HCT116 (cell line): ENCODE data around the gene ADGRL3. TPM values are rescaled to one million over a fixed set of nuclear protein-coding genes. Genes with fewer than 3 reads are reported as not detected.

Experiments used
- ATAC-seq: fragments of 200-7000 bp; cut with Tn5 transposase; 2 replicates; pipeline ENCODE4 v1.9.1; 2020; ENCODE audit warnings: mild to moderate bottlenecking, moderate library complexity
- BruUV-seq: library from RNA; stranded (reverse); fragments of 400-500 nt; replicated peaks from 2 replicates; lab custom pipeline; 2021; lab: Mats Ljungman, UMichigan
- CTCF ChIA-PET: fragments of 300-600 bp; sonication (Branson Sonifier 250); formaldehyde crosslinking; loops from one replicate; lab custom pipeline; 2021; ENCODE audit warnings: antibody characterized with exemption; lab: Charles Lee
- POLR2A ChIA-PET: fragments of 300-600, 350-600 bp; sonication (Branson Sonifier 250); formaldehyde crosslinking; loops from one replicate; lab custom pipeline; 2021; ENCODE audit warnings: antibody characterized with exemption; lab: Charles Lee
- RAD21 ChIA-PET, 2 experiments: fragments of 300-600 bp; sonication (Branson Sonifier 250); formaldehyde crosslinking; loops; one replicate each; lab custom pipeline; 2023; ENCODE audit warnings: low total read pairs in 2 of 2; ENCODE audit not compliant: uncharacterized antibody in 2 of 2, unreplicated experiment in 2 of 2, low non-redundant PET in 1 of 2; lab: Charles Lee
- DNase-seq: peaks from one replicate; pipeline ENCODE4 v3.0.0-alpha.2; 2010; ENCODE audit warnings: low read depth, low spot score
- H2AFZ ChIP-seq: fragments of 200-600 bp; shearing (Covaris generic), sonication (generic); 2 replicates; pipeline ENCODE4 v1.6.1; 2017; ENCODE audit warnings: low read depth, mixed run types, mixed read lengths, antibody characterized with exemption, low read length; ENCODE audit not compliant: poor library complexity, severe bottlenecking
- H3K27ac ChIP-seq: 2 replicates; pipeline ENCODE4 v1.5.1; 2012; ENCODE audit warnings: low read depth, low read length
- H3K27me3 ChIP-seq: fragments of 200-600 bp; sonication (generic); 2 replicates; pipeline ENCODE4 v1.6.1; 2016; ENCODE audit warnings: mixed run types, low read length, mixed read lengths; ENCODE audit not compliant: insufficient read depth
- H3K36me3 ChIP-seq, 2 experiments: fragments of 200-500 bp in 1 of 2; fragments of 200-600 bp in 1 of 2; sonication (Bioruptor generic) in 1 of 2; sonication (generic) in 1 of 2; 2 replicates each; pipeline versions ENCODE4 v1.5.1 to v1.6.1; 2014 to 2016; ENCODE audit warnings: low read length in 2 of 2, inconsistent platforms in 1 of 2, mixed read lengths in 1 of 2, mixed run types in 1 of 2; ENCODE audit not compliant: insufficient read depth in 2 of 2, control insufficient read depth in 1 of 2
- H3K4me1 ChIP-seq, 2 experiments: fragments of 200-600 bp in 1 of 2; sonication (generic) in 1 of 2; 2 replicates each; pipeline versions ENCODE4 v1.5.1 to v1.6.1; 2012 to 2017; ENCODE audit warnings: low read length in 2 of 2, inconsistent platforms in 1 of 2, mild to moderate bottlenecking in 1 of 2, mixed read lengths in 1 of 2, mixed run types in 1 of 2, moderate library complexity in 1 of 2; ENCODE audit not compliant: insufficient read depth in 2 of 2, control insufficient read depth in 1 of 2
- H3K4me2 ChIP-seq: fragments of 200-600 bp; sonication (generic); 2 replicates; pipeline ENCODE4 v1.6.1; 2017; ENCODE audit warnings: mixed run types, low read length, mixed read lengths
- H3K4me3 ChIP-seq, 2 experiments: fragments of 200-600 bp in 1 of 2; sonication (generic) in 1 of 2; replicated peaks in 1 of 2; 2 replicates each; pipeline ENCODE4 v1.5.1; 2011 to 2016; ENCODE audit warnings: low read length in 2 of 2, control low read depth in 1 of 2, low read depth in 1 of 2, mild to moderate bottlenecking in 1 of 2, mixed read lengths in 1 of 2, mixed run types in 1 of 2
- H3K79me2 ChIP-seq: fragments of 200-600 bp; sonication (generic); 2 replicates; pipeline ENCODE4 v1.6.1; 2017; ENCODE audit warnings: mild to moderate bottlenecking, mixed run types, low read length, moderate library complexity, mixed read lengths; ENCODE audit not compliant: insufficient read depth
- H3K9ac ChIP-seq: fragments of 200-600 bp; sonication (generic); 2 replicates; pipeline ENCODE4 v1.6.1; 2016; ENCODE audit warnings: low read length, mixed read lengths
- H3K9me2 ChIP-seq: fragments of 200-600 bp; sonication (generic), shearing (Covaris generic); 2 replicates; pipeline ENCODE4 v1.6.1; 2017; ENCODE audit warnings: mixed run types, mild to moderate bottlenecking, moderate library complexity; ENCODE audit not compliant: insufficient read depth
- H3K9me3 ChIP-seq, 2 experiments: fragments of 200-500 bp in 1 of 2; fragments of 200-600 bp in 1 of 2; sonication (Bioruptor generic) in 1 of 2; sonication (generic) in 1 of 2; 2 replicates each; pipeline ENCODE4 v1.6.1; 2014 to 2017; ENCODE audit warnings: low read length in 2 of 2, mixed read lengths in 2 of 2, inconsistent platforms in 1 of 2, low read depth in 1 of 2, mild to moderate bottlenecking in 1 of 2, mixed run types in 1 of 2, moderate library complexity in 1 of 2; ENCODE audit not compliant: control insufficient read depth in 1 of 2, insufficient read depth in 1 of 2
- H4K20me1 ChIP-seq: fragments of 200-600 bp; sonication (generic), shearing (Covaris generic); 2 replicates; pipeline ENCODE4 v1.6.1; 2017; ENCODE audit warnings: mixed run types, mild to moderate bottlenecking, moderate library complexity; ENCODE audit not compliant: insufficient read depth
- CBX3 ChIP-seq: IDR thresholded peaks from 2 replicates; pipeline ENCODE4 v1.6.1; 2012; ENCODE audit warnings: low read depth
- CEBPB ChIP-seq: IDR thresholded peaks from 2 replicates; pipeline ENCODE4 v1.6.1; 2012; ENCODE audit warnings: low read depth
- ELF1 ChIP-seq: IDR thresholded peaks from 2 replicates; pipeline ENCODE4 v1.6.1; 2012; ENCODE audit warnings: low read depth, borderline replicate concordance
- EZH2phosphoT487 ChIP-seq: fragments of 200-600 bp; IDR thresholded peaks from 2 replicates; pipeline ENCODE4 v1.6.1; 2018; ENCODE audit warnings: antibody characterized with exemption, borderline replicate concordance
- FOSL1 ChIP-seq: IDR thresholded peaks from 2 replicates; pipeline ENCODE4 v1.6.1; 2012; ENCODE audit warnings: low read depth
- MAX ChIP-seq: IDR thresholded peaks from 2 replicates; pipeline ENCODE4 v1.6.1; 2012
- POLR2A ChIP-seq: IDR thresholded peaks from 2 replicates; pipeline ENCODE4 v1.7.0; 2011; ENCODE audit warnings: borderline replicate concordance; ENCODE audit not compliant: insufficient read depth, insufficient read length; ENCODE audit errors: extremely low read depth
- RAD21 ChIP-seq: IDR thresholded peaks from 2 replicates; pipeline ENCODE4 v1.6.1; 2012; ENCODE audit warnings: low read depth, mild to moderate bottlenecking
- REST ChIP-seq: IDR thresholded peaks from 2 replicates; pipeline ENCODE4 v1.6.1; 2012; ENCODE audit warnings: low read depth
- SIN3A ChIP-seq: IDR thresholded peaks from 2 replicates; pipeline ENCODE4 v1.6.1; 2012; ENCODE audit warnings: low read depth
- SP1 ChIP-seq: IDR thresholded peaks from 2 replicates; pipeline ENCODE4 v1.6.1; 2012; ENCODE audit warnings: low read depth
- SRF ChIP-seq: IDR thresholded peaks from 2 replicates; pipeline ENCODE4 v1.6.1; 2012; ENCODE audit warnings: low read depth
- YY1 ChIP-seq: IDR thresholded peaks from 2 replicates; pipeline ENCODE4 v1.6.1; 2011; ENCODE audit warnings: low read length, low read depth, moderate library complexity, mild to moderate bottlenecking; ENCODE audit not compliant: insufficient replicate concordance; ENCODE audit errors: extremely low read depth
- ZNF274 ChIP-seq: fragments of 200-500 bp; sonication (Bioruptor generic); IDR thresholded peaks from 2 replicates; pipeline ENCODE4 v1.6.1; 2014; ENCODE audit warnings: mild to moderate bottlenecking, low read depth, low read length, inconsistent platforms
- intact Hi-C: fragments of 100-400 bp; cut with micrococcal nuclease; formaldehyde crosslinking; loops from 2 replicates; pipeline ENCODE4 v1.10.0; 2022
- total RNA-seq: library from RNA; stranded (reverse); gene quantifications from one replicate; pipeline ENCODE4 v1.2.1, GENCODE V29; 2021; ENCODE audit not compliant: unreplicated experiment

The ADGRL3 gene
- total RNA-seq, 1 experiment from 2014 or later: not detected

- Histone ChIP-seq H3K9ac (no peak overlapping the region), H3K4me3 (no peak overlapping the region), H3K36me3 (no peaks in the 10 kb centered on the region), H3K4me1 (no peaks in the 10 kb centered on the region), H3K27ac (no peak overlapping the region), H3K9me3 (peaks cover 6 to 9% of the 10 kb centered on the region in 2 experiments; a peak in 2 of 4 replicates), H3K27me3 (no peaks in the 10 kb centered on the region), H3K79me2 (no peaks in the 10 kb centered on the region), H2AFZ (no peak overlapping the region), H3K9me2 (no peaks in the 10 kb centered on the region), H4K20me1 (no peaks in the 10 kb centered on the region), H3K4me2 (no peak overlapping the region)
- ChIA-PET CTCF (no interaction called here), POLR2A (no interaction called here), RAD21 (no interaction called here)
- BruUV-seq: no TSS peak
- intact Hi-C loops: loop anchor here (10.0 kb wide), 1 partner anchor 1033 kb away; no protein-coding TSS in a partner anchor
- no peak for DNase-seq
- no peak for ATAC-seq
- TF ChIP-seq SRF: no peak
- no peak for TF ChIP-seq EZH2phosphoT487
- TF ChIP-seq MAX: no peak
- TF ChIP-seq FOSL1: no peak
- no peak for TF ChIP-seq SP1
- TF ChIP-seq REST: no peak
Observed at GRCh38 chr4:61628282-61628681, 428.2 kb downstream of the ADGRL3 start.

DNA sequence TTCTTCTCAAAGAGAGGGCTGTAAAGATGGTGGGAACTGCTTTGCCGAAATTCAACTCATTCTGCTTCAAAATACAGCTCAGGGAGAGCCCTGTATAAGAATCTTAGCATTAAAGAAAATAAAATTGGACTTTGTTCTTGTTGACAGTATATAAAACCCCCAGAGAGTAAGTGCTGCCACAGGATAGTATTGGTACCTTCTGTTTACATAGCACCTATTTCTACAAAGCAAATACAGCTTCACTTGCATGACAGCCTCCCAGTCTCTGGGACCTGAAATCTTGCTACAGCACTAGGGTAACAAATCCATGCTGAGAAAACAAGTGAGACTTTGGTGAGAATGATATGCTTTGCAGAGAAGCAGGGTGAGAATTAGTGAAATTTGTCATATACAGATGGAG is 428.6 kb downstream of the ADGRL3 start:
- RAD21 ChIA-PET: no interaction called here
- TF ChIP-seq FOSL1 (no peak), SP1 (no peak), SRF (no peak), RAD21 (no peak), POLR2A (no peak), MAX (no peak), SIN3A (no peak), REST (no peak), ZNF274 (no peak), ELF1 (no peak), YY1 (no peak), CEBPB (no peak), CBX3 (no peak)

More for the DNA sequence above, 428.6 kb downstream of the ADGRL3 start:
- ChIA-PET CTCF (no interaction called here), POLR2A (no interaction called here)
- Histone ChIP-seq H3K27me3 (no peaks in the 10 kb centered on the region), H3K27ac (no peak overlapping the region), H3K9me3 (peaks cover 6 to 9% of the 10 kb centered on the region in 2 experiments; a peak in 2 of 4 replicates), H3K9me2 (no peaks in the 10 kb centered on the region), H3K9ac (no peak overlapping the region), H4K20me1 (no peaks in the 10 kb centered on the region), H2AFZ (no peak overlapping the region), H3K4me3 (no peak overlapping the region), H3K4me1 (no peaks in the 10 kb centered on the region), H3K79me2 (no peaks in the 10 kb centered on the region), H3K4me2 (no peak overlapping the region), H3K36me3 (no peaks in the 10 kb centered on the region)
- no peak for ATAC-seq
- intact Hi-C loops: loop anchor here (10.0 kb wide), 1 partner anchor 1034 kb away; no protein-coding TSS in a partner anchor
- BruUV-seq: no TSS peak
- DNase-seq: no peak
